IPS DF 6.9 (cell line): Measurements from ENCODE around the gene NSD2.

Experiments
- DNase-seq: peaks from one replicate; pipeline ENCODE4 v3.0.0-alpha.2; 2013; ENCODE audit warnings: low read depth, low spot score
- H3K27ac ChIP-seq: one replicate; pipeline ENCODE4 v1.5.1; 2013; ENCODE audit warnings: low read length, control low read depth
- H3K27me3 ChIP-seq: 2 replicates; pipeline ENCODE4 v1.6.1; 2013; ENCODE audit warnings: mild to moderate bottlenecking, low read length; ENCODE audit not compliant: control insufficient read depth, insufficient read depth
- H3K36me3 ChIP-seq: 2 replicates; pipeline ENCODE4 v1.6.1; 2013; ENCODE audit warnings: low read length; ENCODE audit not compliant: control insufficient read depth, insufficient read depth
- H3K4me1 ChIP-seq: 2 replicates; pipeline ENCODE4 v1.6.1; 2013; ENCODE audit warnings: low read length; ENCODE audit not compliant: control insufficient read depth, insufficient read depth
- H3K4me3 ChIP-seq: 2 replicates; pipeline ENCODE4 v1.5.1; 2013; ENCODE audit warnings: mild to moderate bottlenecking, low read length
- H3K9me3 ChIP-seq: 2 replicates; pipeline ENCODE4 v1.6.1; 2013; ENCODE audit warnings: low read length, inconsistent platforms; ENCODE audit not compliant: control insufficient read depth, insufficient read depth
- WGBS: extraction: QIAGEN DNeasy Blood & Tissue Kit; methylation state at CpG from one replicate; pipeline ENCODE4 v1.1.7; 2013; ENCODE audit warnings: mixed read lengths, missing lambda C conversion rate; ENCODE audit not compliant: insufficient read length, insufficient coverage; 5-methylcytosine and 5-hydroxymethylcytosine counted together

Gene NSD2

DNA sequence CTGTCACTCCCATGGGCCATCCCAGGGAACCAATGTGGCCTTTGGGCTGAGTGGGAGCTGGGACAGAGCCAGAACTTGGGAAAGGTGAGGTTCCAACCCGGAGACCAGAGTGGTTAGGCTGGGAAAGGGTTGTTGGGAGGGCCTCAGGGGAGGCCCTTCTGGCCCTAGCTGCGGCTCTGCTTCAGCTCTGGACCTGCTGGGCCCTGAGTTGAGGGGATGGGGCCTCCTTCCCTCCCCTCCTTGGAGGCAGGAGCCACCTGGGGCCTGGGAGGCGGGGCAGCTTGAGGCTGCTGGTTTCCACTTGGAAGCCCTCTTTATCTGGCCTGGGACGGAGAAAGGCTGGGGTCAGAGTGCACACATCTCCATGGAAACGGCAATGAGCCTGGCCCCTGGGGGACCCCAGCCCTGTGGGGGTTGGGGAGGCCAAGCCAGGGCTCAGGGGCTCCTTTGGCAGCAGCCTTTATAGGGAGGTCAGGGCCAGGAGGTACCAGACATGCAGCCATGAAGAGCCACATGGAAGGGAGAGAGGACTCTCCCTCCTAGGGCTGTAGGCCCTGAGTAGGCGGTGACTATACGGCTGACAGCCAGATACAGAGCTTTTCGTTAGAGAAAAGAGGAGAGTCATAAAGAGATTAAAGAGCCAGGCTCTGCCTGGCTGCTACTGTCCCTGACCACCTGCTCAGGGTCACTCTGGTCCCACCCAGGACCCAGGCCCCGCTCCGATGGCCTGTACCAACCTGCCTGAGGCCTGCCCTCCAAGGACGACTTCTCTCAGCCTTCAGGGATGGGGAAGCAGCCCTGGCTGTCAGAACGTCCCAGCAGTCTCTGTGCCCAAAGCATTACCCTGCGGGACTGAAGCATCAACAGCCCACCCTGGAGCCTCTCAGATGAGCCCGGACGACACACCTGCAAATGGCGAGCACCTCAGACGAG, 6.9 kb upstream of the NSD2 start:
- no peak overlapping the region for H3K4me3 ChIP-seq
- no peak for DNase-seq
- H3K36me3 ChIP-seq = no peaks in the 10 kb centered on the region
- H3K27ac ChIP-seq = no peak overlapping the region
- no peaks in the 10 kb centered on the region for H3K9me3 ChIP-seq
- no peaks in the 10 kb centered on the region; the same call in 1 of the 2 replicates for H3K4me1 ChIP-seq
- peaks cover 84% of the 10 kb centered on the region for H3K27me3 ChIP-seq
- WGBS = no CpG with 5 or more reads among the region's 17 CpGs

DNA sequence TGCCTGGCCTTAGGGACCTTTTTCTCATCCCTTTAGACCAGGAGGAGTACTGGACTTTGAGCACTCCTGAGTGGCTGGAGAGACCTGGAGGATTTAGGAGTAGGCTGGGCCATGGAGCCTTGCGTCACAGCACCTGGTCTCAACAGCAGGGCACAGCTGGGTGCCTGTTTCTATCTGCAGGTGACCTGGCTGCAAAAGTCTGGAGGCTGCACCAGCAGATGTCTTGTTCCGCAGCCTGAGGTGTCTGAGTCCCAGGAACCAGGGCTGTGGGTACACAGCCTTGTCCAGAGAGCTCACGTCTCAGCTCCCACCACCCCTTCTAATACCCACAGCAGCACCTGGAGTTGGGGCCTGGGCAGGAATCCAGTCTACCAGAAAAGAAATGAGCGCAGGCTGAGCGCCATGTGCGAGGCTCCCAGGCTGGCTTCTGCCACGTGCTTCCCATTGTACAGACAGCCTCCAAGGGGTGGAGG, 5.0 kb upstream of the NSD2 start:
- Histone ChIP-seq H3K36me3 (no peaks in the 10 kb centered on the region), H3K4me3 (no peak overlapping the region), H3K27ac (no peak overlapping the region), H3K4me1 (no peaks in the 10 kb centered on the region; the same call in none of the 2 replicates), H3K27me3 (peaks cover 67% of the 10 kb centered on the region), H3K9me3 (no peaks in the 10 kb centered on the region)
- no CpG with 5 or more reads among the region's 7 CpGs for WGBS
- no peak for DNase-seq

DNA sequence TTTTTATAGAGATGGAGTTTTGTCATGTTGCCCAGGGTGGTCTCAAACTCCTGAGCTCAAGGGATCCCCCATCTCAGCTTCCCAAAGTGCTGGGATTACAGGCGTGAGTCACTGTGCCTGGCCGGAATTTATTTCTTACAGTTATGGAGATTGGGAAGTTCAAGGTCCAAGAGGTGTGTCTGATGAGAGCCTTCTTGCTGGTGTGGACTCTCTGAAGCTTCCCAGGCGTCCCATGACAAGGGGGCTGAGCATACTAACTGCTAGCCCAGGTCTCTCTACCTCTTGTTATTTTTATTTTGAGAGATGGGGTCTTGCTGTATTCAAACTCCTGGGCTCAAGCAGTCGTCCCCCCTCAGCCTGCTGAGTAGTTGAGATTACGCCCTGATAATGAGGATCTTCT, 2.9 kb upstream of the NSD2 start:
- Histone ChIP-seq H3K4me1 (no peaks in the 10 kb centered on the region; the same call in none of the 2 replicates), H3K9me3 (no peaks in the 10 kb centered on the region), H3K4me3 (no peak overlapping the region), H3K27me3 (peaks cover 49% of the 10 kb centered on the region), H3K27ac (no peak overlapping the region), H3K36me3 (no peaks in the 10 kb centered on the region)
- no peak for DNase-seq
- no CpG with 5 or more reads among the region's 5 CpGs for WGBS

DNA sequence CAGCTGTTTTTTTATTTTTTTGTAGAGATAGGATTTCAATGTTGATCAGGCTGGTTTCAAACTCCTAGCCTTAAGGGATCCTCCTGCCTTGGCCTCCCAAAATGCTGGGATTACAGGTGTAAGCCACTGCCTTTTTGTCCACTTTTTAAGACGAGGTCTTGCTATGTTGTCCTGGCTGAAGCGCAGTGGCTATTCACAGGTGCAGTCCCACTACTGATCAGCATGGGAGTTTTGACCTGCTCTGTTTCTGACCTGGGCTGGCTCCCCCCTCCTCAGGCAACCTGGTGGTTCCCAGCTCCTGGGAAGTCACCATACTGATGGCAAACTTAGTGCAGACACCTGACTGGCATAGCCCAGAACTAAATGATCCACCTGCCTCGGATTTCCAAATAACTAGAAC, 2.3 kb upstream of the NSD2 start:
- Histone ChIP-seq H3K27me3 (peaks cover 42% of the 10 kb centered on the region), H3K27ac (no peak overlapping the region)

DNA sequence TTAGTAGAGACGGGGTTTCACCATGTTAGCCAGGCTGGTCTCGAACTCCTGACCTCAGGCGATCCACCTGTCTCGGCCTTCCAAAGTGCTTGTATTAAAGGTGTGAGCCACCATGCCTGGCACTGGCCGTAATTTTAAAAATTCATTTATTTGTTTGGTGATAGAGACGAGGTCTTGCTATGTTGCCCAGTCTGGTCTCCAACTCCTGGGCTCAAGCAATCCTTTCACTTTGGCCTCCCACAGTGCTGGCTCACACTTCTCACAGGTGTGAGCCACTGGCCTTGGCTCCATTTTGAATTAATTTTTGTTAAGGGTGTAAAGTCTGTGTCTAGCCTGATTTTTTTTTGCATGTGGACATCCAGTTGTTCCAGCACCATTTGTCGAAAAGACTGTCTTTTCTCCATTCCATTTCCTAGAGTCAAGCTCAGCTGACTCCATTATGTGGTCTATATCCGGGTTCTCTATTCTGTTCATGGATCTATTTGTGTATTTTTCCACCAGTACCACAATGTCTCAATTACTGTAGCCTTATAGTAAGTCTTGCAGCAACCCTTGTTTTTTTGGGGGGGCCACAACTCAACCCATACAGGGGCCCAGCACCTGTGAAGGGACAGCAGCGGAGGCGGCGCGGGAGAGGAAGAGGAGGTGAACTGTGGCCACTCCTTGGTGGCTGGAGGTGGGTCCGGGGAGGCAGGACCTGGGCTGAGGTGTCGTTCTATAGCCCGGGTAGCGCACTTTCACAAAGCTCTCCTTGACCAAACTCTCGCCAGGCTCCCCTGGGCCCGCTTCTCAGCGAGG, 1.5 kb upstream of the NSD2 start:
- no peaks in the 10 kb centered on the region for H3K9me3 ChIP-seq
- H3K4me3 ChIP-seq = peak overlapping the region; percentile 56; the same call in 1 of the 2 replicates
- H3K36me3 ChIP-seq = no peaks in the 10 kb centered on the region
- no peaks in the 10 kb centered on the region; the same call in none of the 2 replicates for H3K4me1 ChIP-seq
- WGBS = no CpG with 5 or more reads among the region's 19 CpGs
- no peak for DNase-seq
- H3K27me3 ChIP-seq = peaks cover 34% of the 10 kb centered on the region
- H3K27ac ChIP-seq = no peak overlapping the region

More for the DNA sequence above, 2.3 kb upstream of the NSD2 start:
- Histone ChIP-seq H3K4me3 (no peak overlapping the region), H3K9me3 (no peaks in the 10 kb centered on the region), H3K36me3 (no peaks in the 10 kb centered on the region), H3K4me1 (no peaks in the 10 kb centered on the region; the same call in none of the 2 replicates)
- no peak for DNase-seq
- WGBS = no CpG with 5 or more reads among the region's 3 CpGs

DNA sequence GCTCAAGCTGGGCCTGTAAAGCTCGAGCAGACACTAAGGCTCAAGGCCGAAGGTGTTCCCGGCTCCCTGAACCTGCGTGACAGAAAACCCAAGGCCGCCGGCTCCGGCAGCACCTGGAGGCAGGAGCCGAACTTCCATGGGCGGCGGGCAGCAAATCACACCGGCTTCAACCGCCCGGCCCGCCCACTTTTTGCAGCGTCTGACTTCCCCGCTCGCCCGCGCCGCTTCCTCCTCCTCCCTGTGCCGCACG, 940 bp upstream of the NSD2 start:
- Histone ChIP-seq H3K27ac (no peak overlapping the region), H3K4me1 (no peaks in the 10 kb centered on the region; the same call in none of the 2 replicates), H3K4me3 (peak overlapping the region; percentile 56; the same call in 1 of the 2 replicates), H3K9me3 (no peaks in the 10 kb centered on the region), H3K27me3 (peaks cover 32% of the 10 kb centered on the region), H3K36me3 (no peaks in the 10 kb centered on the region)
- DNase-seq = peak; percentile 58
- WGBS = no CpG with 5 or more reads among the region's 22 CpGs

DNA sequence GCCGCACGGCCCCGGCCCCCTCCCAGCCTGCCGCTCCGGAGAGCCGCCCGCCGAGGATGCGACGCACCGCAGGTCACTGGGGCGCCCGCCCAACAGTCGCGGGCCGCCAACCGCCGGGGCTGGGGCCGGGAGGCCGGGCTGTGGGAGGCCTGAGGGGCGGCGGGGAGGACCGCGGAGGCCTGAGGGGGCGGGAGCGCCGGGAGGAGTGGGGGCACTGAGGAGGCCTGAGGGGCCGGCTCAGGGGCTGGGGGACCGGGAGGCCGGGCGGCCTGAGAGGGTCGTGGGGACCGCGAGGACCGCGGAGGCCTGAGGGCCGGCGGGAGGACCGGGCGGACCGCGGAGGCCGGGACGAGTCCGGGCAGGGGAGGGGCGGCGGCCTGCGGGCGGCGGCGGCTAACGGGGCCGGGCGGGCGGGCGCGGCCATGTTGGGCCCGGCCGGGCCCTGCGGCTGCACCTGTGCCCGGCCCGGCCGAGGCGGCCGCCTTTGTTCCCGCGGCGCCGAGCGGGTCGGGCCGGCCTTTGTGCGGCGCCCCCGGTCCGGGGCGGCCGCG, 353 bp downstream of the NSD2 start:
- H3K27me3 ChIP-seq = peaks cover 19% of the 10 kb centered on the region
- H3K9me3 ChIP-seq = no peaks in the 10 kb centered on the region
- WGBS = no CpG with 5 or more reads among the region's 79 CpGs
- H3K36me3 ChIP-seq = no peaks in the 10 kb centered on the region
- no peak overlapping the region for H3K27ac ChIP-seq
- no peak for DNase-seq
- H3K4me1 ChIP-seq = no peaks in the 10 kb centered on the region; the same call in 1 of the 2 replicates
- H3K4me3 ChIP-seq = peak overlapping the region; percentile 94

DNA sequence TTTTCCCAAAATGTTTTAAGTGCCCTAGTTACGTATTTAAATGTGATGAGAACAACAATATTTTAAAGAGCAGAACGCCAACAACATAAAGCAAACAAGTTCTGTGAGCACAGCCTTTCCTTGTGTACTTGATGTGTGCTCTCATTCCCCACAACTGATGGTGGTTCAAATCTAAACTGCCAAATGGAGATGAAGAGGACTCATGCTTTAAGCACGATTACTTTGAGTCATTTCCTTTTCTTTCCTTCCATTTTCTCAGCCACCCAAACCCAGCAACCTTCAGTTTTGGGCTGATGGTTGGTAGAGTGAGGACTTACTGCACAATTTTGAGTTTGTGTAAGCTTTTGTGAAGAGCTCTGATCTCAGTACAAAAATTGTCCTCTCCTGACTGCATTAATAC, 1.7 kb downstream of the NSD2 start:
- DNase-seq = no peak
- Histone ChIP-seq H3K27ac (no peak overlapping the region), H3K4me3 (no peak overlapping the region), H3K9me3 (no peaks in the 10 kb centered on the region), H3K36me3 (no peaks in the 10 kb centered on the region), H3K4me1 (no peaks in the 10 kb centered on the region; the same call in 1 of the 2 replicates), H3K27me3 (peaks cover 7% of the 10 kb centered on the region; the same call in 1 of the 2 replicates)
- WGBS = no CpG with 5 or more reads among the region's 3 CpGs

DNA sequence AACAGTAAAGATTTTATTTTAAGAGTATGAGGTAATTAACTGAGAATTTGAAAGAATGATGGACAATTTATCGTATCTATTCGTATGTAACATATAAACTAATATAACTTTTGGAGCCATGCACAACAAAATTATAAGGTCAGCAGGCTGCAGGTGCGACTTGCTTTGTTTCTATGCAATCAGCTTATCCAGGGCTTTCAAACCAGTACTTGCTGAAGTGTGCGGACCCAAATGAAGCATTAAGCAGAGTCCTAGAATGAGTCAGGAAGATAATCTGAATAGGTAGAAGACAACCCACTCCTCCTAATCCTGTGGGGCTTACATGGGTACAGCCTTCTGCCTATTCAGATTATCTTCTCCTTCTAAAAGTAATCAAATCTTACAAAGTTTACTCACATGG, 2.1 kb downstream of the NSD2 start:
- Histone ChIP-seq H3K4me3 (no peak overlapping the region), H3K4me1 (no peaks in the 10 kb centered on the region; the same call in 1 of the 2 replicates), H3K27ac (no peak overlapping the region), H3K27me3 (peaks cover 4% of the 10 kb centered on the region; the same call in 1 of the 2 replicates), H3K9me3 (no peaks in the 10 kb centered on the region), H3K36me3 (no peaks in the 10 kb centered on the region)
- DNase-seq = no peak
- WGBS = no CpG with 5 or more reads among the region's 4 CpGs

DNA sequence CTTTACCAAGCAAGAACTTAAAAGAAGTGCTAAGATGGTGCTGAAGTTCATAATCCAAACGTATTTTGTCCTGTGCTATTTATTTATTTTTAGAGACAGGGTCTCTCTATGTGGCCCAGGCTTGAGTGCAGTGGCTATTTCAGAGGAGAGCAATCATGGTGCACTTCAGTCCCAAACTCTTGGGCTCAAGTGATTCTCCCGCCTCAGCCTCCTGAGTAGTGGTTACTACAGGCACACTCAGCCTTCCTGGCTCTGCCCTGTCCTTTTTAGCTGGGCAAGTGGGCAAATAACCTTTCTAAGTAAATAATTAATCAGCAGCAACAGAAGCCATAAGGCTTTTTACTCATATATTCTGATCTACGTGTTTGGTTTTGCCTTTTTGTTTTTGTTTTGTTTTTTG, 2.6 kb downstream of the NSD2 start:
- Histone ChIP-seq H3K9me3 (no peaks in the 10 kb centered on the region), H3K27me3 (no peaks in the 10 kb centered on the region; the same call in 1 of the 2 replicates), H3K27ac (no peak overlapping the region), H3K4me3 (no peak overlapping the region), H3K4me1 (no peaks in the 10 kb centered on the region; the same call in none of the 2 replicates), H3K36me3 (no peaks in the 10 kb centered on the region)
- DNase-seq = no peak
- WGBS = no CpG with 5 or more reads among the region's 3 CpGs
